H4 (cell line): ENCODE measurements around the gene RABEP2. TPM values are rescaled to one million over a fixed set of nuclear protein-coding genes. Genes with fewer than 3 reads are reported as not detected.
"Not testable (repeated sequence)": the region's sequence is repeated elsewhere in the genome, so short reads cannot be mapped to it uniquely, and the experiment has no call there.

Experiments used
- DNase-seq: peaks from one replicate; pipeline ENCODE4 v3.0.0-alpha.2; 2015; ENCODE audit warnings: low spot score
- total RNA-seq: library from RNA; depleted of rRNA; stranded (reverse); fragments of >200 nt; shearing (Covaris generic); gene quantifications from 2 replicates; pipeline ENCODE4 v1.2.3, GENCODE V29; 2014

Gene RABEP2
- total RNA-seq, 1 experiment from 2014 or later, result 13.7 TPM

GRCh38 chr16:28932339-28933141, 7.5 kb upstream of the RABEP2 start:
- DNase-seq, result no peak

GRCh38 chr16:28931801-28932225, 6.8 kb upstream of the RABEP2 start, which contains the start of gene CD19:
Gene CD19, plus strand, starts transcription at chr16:28931971. Its CDS starts 30 bp downstream, at chr16:28932001.
- DNase-seq, result no peak

GRCh38 chr16:28930652-28931051, 5.6 kb upstream of the RABEP2 start:
- no peak for DNase-seq

- DNase-seq, result no peak
These were observed 5.2 kb upstream of the RABEP2 start for GRCh38 chr16:28930203-28930602.

- no peak for DNase-seq
These were observed 2.8 kb upstream of the RABEP2 start for GRCh38 chr16:28927815-28928214.

- DNase-seq, result not testable (repeated sequence)
These were observed 1.2 kb upstream of the RABEP2 start for GRCh38 chr16:28926284-28926683.

- peak; percentile 75 for DNase-seq
These were observed 569 bp upstream of the RABEP2 start for GRCh38 chr16:28925386-28926228.

GRCh38 chr16:28924399-28924761, 658 bp downstream of the RABEP2 start:
- DNase-seq, result no peak

GRCh38 chr16:28923652-28924398, 1.2 kb downstream of the RABEP2 start:
- DNase-seq, result no peak

GRCh38 chr16:28923231-28923587, 1.8 kb downstream of the RABEP2 start:
- DNase-seq, result no peak

- DNase-seq, result no peak
These were observed 6.3 kb downstream of the RABEP2 start for GRCh38 chr16:28918698-28919097.

- DNase-seq, result no peak
These were observed 7.9 kb downstream of the RABEP2 start for GRCh38 chr16:28917095-28917494.

GRCh38 chr16:28915181-28915580, 9.9 kb downstream of the RABEP2 start:
- no peak for DNase-seq

GRCh38 chr16:28913946-28914724, 10.9 kb downstream of the RABEP2 start:
- DNase-seq, result no peak

- DNase-seq, result no peak
These were observed 12.5 kb downstream of the RABEP2 start for GRCh38 chr16:28912558-28912957.

GRCh38 chr16:28910086-28911031, 14.7 kb downstream of the RABEP2 start:
- DNase-seq, result peak; percentile 34

GRCh38 chr16:28905800-28906372, 19.2 kb downstream of the RABEP2 start:
- DNase-seq, result no peak

GRCh38 chr16:28905229-28905754, 19.7 kb downstream of the RABEP2 start:
- DNase-seq, result no peak

GRCh38 chr16:28904828-28905227, 20.2 kb downstream of the RABEP2 start:
- no peak for DNase-seq

- DNase-seq, result no peak
These were observed 20.7 kb downstream of the RABEP2 start for GRCh38 chr16:28904363-28904762.
